IMR-90 (cell line): Measurements from ENCODE around the gene SPAG4. TPM values are rescaled to one million over a fixed set of nuclear protein-coding genes. Genes with fewer than 3 reads are reported as not detected.

ENCODE experiments used
- ATAC-seq: fragments of 200-7000 bp; cut with Tn5 transposase; 2 replicates; pipeline ENCODE4 v1.9.1; 2020; ENCODE audit warnings: low read depth, mild to moderate bottlenecking, moderate library complexity
- BruUV-seq: library from RNA; stranded (reverse); fragments of 400-500 nt; replicated peaks from 2 replicates; lab custom pipeline; 2021; lab: Mats Ljungman, UMichigan
- CTCF ChIA-PET: fragments of 300-600 bp; formaldehyde crosslinking; extraction: SDS; loops from one replicate; lab custom pipeline; 2021; ENCODE audit warnings: antibody characterized with exemption; lab: Yijun Ruan, JAX
- POLR2A ChIA-PET: fragments of 300-600 bp; sonication (Branson Sonifier 250); formaldehyde crosslinking; loops from one replicate; lab custom pipeline; 2022; ENCODE audit warnings: antibody characterized with exemption; ENCODE audit not compliant: unreplicated experiment; lab: Charles Lee
- DNase-seq: peaks from one replicate; pipeline ENCODE4 v3.0.0; 2013
- H2AFZ ChIP-seq: replicated peaks from 2 replicates; pipeline ENCODE3; 2013; ENCODE audit warnings: low read length, mild to moderate bottlenecking; ENCODE audit not compliant: poor library complexity
- H2AK5ac ChIP-seq: 2 replicates; pipeline ENCODE4 v1.6.1; 2013; ENCODE audit warnings: low read depth, low read length, inconsistent platforms
- H2AK9ac ChIP-seq: replicated peaks from 2 replicates; pipeline ENCODE3; 2013; ENCODE audit warnings: mild to moderate bottlenecking, low read depth, low read length, moderate library complexity; ENCODE audit not compliant: poor library complexity
- H2BK120ac ChIP-seq: 2 replicates; pipeline ENCODE4 v1.6.1; 2013; ENCODE audit warnings: low read depth, low read length, inconsistent platforms
- H2BK15ac ChIP-seq: 3 replicates; pipeline ENCODE4 v1.6.1; 2013; ENCODE audit warnings: low read depth, low read length, inconsistent platforms
- H2BK20ac ChIP-seq: 2 replicates; pipeline ENCODE4 v1.6.1; 2013; ENCODE audit warnings: low read depth, mild to moderate bottlenecking, inconsistent platforms, low read length, moderate library complexity
- H2BK5ac ChIP-seq: 2 replicates; pipeline ENCODE4 v1.6.1; 2013; ENCODE audit warnings: mild to moderate bottlenecking, low read depth, low read length, inconsistent platforms; ENCODE audit not compliant: poor library complexity, severe bottlenecking
- H3K14ac ChIP-seq: replicated peaks from 2 replicates; pipeline ENCODE4 v1.6.1; 2013; ENCODE audit warnings: low read depth, low read length, inconsistent platforms
- H3K18ac ChIP-seq: 2 replicates; pipeline ENCODE4 v1.6.1; 2013; ENCODE audit warnings: low read depth, low read length, control low read depth
- H3K23ac ChIP-seq: 2 replicates; pipeline ENCODE4 v1.6.1; 2013; ENCODE audit warnings: low read depth, low read length, inconsistent platforms
- H3K27ac ChIP-seq: 2 replicates; pipeline ENCODE4 v1.5.1; 2013; ENCODE audit warnings: mild to moderate bottlenecking, control low read depth, low read length; ENCODE audit not compliant: insufficient read depth
- H3K27me3 ChIP-seq: 2 replicates; pipeline ENCODE4 v1.6.1; 2013; ENCODE audit warnings: low read length; ENCODE audit not compliant: control insufficient read depth, insufficient read depth
- H3K36me3 ChIP-seq: 2 replicates; pipeline ENCODE4 v1.6.1; 2013; ENCODE audit warnings: low read length, mixed read lengths; ENCODE audit not compliant: control insufficient read depth, insufficient read depth
- H3K4ac ChIP-seq: 2 replicates; pipeline ENCODE4 v1.6.1; 2013; ENCODE audit warnings: low read depth, low read length, inconsistent platforms
- H3K4me1 ChIP-seq: 2 replicates; pipeline ENCODE4 v1.6.1; 2013; ENCODE audit warnings: low read length, mixed read lengths; ENCODE audit not compliant: control insufficient read depth, insufficient read depth
- H3K4me2 ChIP-seq: 2 replicates; pipeline ENCODE4 v1.6.1; 2013; ENCODE audit warnings: low read depth, mild to moderate bottlenecking, control low read depth, low read length, moderate library complexity
- H3K4me3 ChIP-seq: 2 replicates; pipeline ENCODE4 v1.5.1; 2013; ENCODE audit warnings: low read depth, mild to moderate bottlenecking, control low read depth, low read length, moderate library complexity; ENCODE audit not compliant: insufficient read depth
- H3K56ac ChIP-seq: 2 replicates; pipeline ENCODE4 v1.6.1; 2013; ENCODE audit warnings: low read length, inconsistent platforms; ENCODE audit not compliant: insufficient read depth; ENCODE audit errors: extremely low read depth
- H3K79me1 ChIP-seq, 2 experiments: 2 replicates each; pipeline ENCODE4 v1.6.1; 2013; ENCODE audit warnings: low read length in 2 of 2, inconsistent platforms in 1 of 2, low read depth in 1 of 2
- H3K9ac ChIP-seq: 2 replicates; pipeline ENCODE4 v1.6.1; 2013; ENCODE audit warnings: low read depth, low read length, control low read depth
- H3K9me1 ChIP-seq: 2 replicates; pipeline ENCODE4 v1.6.1; 2013; ENCODE audit warnings: low read length, inconsistent platforms; ENCODE audit not compliant: insufficient read depth
- H3K9me3 ChIP-seq: 2 replicates; pipeline ENCODE4 v1.6.1; 2013; ENCODE audit warnings: low read length; ENCODE audit not compliant: control insufficient read depth, insufficient read depth
- H4K20me1 ChIP-seq: 2 replicates; pipeline ENCODE4 v1.6.1; 2013; ENCODE audit warnings: low read length, inconsistent platforms; ENCODE audit not compliant: insufficient read depth
- H4K5ac ChIP-seq: 2 replicates; pipeline ENCODE4 v1.6.1; 2013; ENCODE audit warnings: mild to moderate bottlenecking, low read depth, low read length, control low read depth
- H4K8ac ChIP-seq, 2 experiments: 2 replicates each; pipeline ENCODE4 v1.6.1; 2013; ENCODE audit warnings: low read depth in 2 of 2, low read length in 2 of 2, control low read depth in 1 of 2, inconsistent platforms in 1 of 2
- H4K91ac ChIP-seq: 2 replicates; pipeline ENCODE4 v1.6.1; 2013; ENCODE audit warnings: low read depth, low read length, inconsistent platforms; ENCODE audit not compliant: insufficient read depth
- BHLHE40 ChIP-seq: fragments of 150-350 bp; IDR thresholded peaks from 2 replicates; pipeline ENCODE4 v1.6.1; 2016; ENCODE audit warnings: mild to moderate bottlenecking, low read depth, low read length
- CEBPB ChIP-seq: IDR thresholded peaks from 2 replicates; pipeline ENCODE4 v1.6.1; 2012; ENCODE audit warnings: low read depth, low read length, improper control_type of control experiment
- CHD1 ChIP-seq: IDR thresholded peaks from 2 replicates; pipeline ENCODE4 v1.6.1; 2012; ENCODE audit warnings: low read depth, low read length, improper control_type of control experiment
- FOS ChIP-seq: fragments of 150-350 bp; IDR thresholded peaks from 2 replicates; pipeline ENCODE4 v1.6.1; 2016; ENCODE audit warnings: low read depth, low read length
- MAFK ChIP-seq: IDR thresholded peaks from 2 replicates; pipeline ENCODE4 v1.6.1; 2012; ENCODE audit warnings: low read depth, low read length, improper control_type of control experiment
- MAZ ChIP-seq: IDR thresholded peaks from 2 replicates; pipeline ENCODE4 v1.6.1; 2012; ENCODE audit warnings: low read depth, mild to moderate bottlenecking, low read length, improper control_type of control experiment, moderate library complexity, borderline replicate concordance
- MXI1 ChIP-seq: IDR thresholded peaks from 2 replicates; pipeline ENCODE4 v1.6.1; 2012; ENCODE audit warnings: low read depth, mild to moderate bottlenecking, low read length, moderate library complexity, borderline replicate concordance
- NFE2L2 ChIP-seq: fragments of 150-350 bp; IDR thresholded peaks from 2 replicates; pipeline ENCODE4 v1.6.1; 2016; ENCODE audit warnings: low read depth, mild to moderate bottlenecking, low read length
- POLR2A ChIP-seq: IDR thresholded peaks from 2 replicates; pipeline ENCODE4 v1.6.1; 2012; ENCODE audit warnings: mild to moderate bottlenecking, low read depth, low read length
- RAD21 ChIP-seq: IDR thresholded peaks from 2 replicates; pipeline ENCODE4 v1.6.1; 2012; ENCODE audit warnings: low read length, improper control_type of control experiment
- RFX5 ChIP-seq: IDR thresholded peaks from 2 replicates; pipeline ENCODE4 v1.8.0; 2012; ENCODE audit warnings: low read depth, mild to moderate bottlenecking, low read length, moderate library complexity
- SMC3 ChIP-seq: fragments of 150-350 bp; IDR thresholded peaks from 2 replicates; pipeline ENCODE4 v1.6.1; 2016; ENCODE audit warnings: low read depth, mild to moderate bottlenecking, antibody characterized with exemption, low read length, moderate library complexity
- WGBS, 2 experiments: methylation state at CpG; one replicate each; pipeline versions ENCODE4 v1.1.5 to v1.1.7; 2013; ENCODE audit warnings: missing lambda C conversion rate in 2 of 2; ENCODE audit not compliant: insufficient read length in 1 of 2; ENCODE audit errors: extremely low coverage in 2 of 2; 5-methylcytosine and 5-hydroxymethylcytosine counted together
- dilution Hi-C: fragments of 300-500 bp; cut with HindIII; formaldehyde crosslinking; loops from one replicate; pipeline ENCODE4 v1.14.3; 2018; ENCODE audit warnings: low sequenced_read_pairs; ENCODE audit not compliant: unreplicated experiment
- in situ Hi-C: fragments of 300-500 bp; cut with MboI; formaldehyde crosslinking; loops from 3 replicates; pipeline ENCODE4 v1.14.3; 2019; ENCODE audit warnings: low sequenced_read_pairs, inconsistent platforms, mixed read lengths
- intact Hi-C: fragments of 100-400 bp; cut with micrococcal nuclease; formaldehyde crosslinking; loops from 2 replicates; pipeline ENCODE4 v1.10.0; 2022
- polyA plus RNA-seq, 3 experiments: library from polyadenylated mRNA; depleted of rRNA; stranded (reverse); fragments of >200 nt; gene quantifications; 2 replicates each; pipeline ENCODE4 v1.2.3, GENCODE V29; 2012; ENCODE audit warnings: low replicate concordance in 1 of 3
- total RNA-seq: library from RNA; depleted of rRNA; stranded (reverse); fragments of >200 nt; gene quantifications from 2 replicates; pipeline ENCODE4 v1.2.3, GENCODE V29; 2012
- TF ChIP-seq, protein P1 (sequence below): conservative IDR thresholded peaks from 2 replicates; pipeline ENCODE4 v1.5.1; 2012; ENCODE audit warnings: mild to moderate bottlenecking, low read depth, low read length, improper control_type of control experiment
- TF ChIP-seq, protein P2 (sequence below): fragments of 150-350 bp; IDR thresholded peaks from 2 replicates; pipeline ENCODE4 v1.6.1; 2016; ENCODE audit warnings: low read depth, mild to moderate bottlenecking, low read length, moderate library complexity, borderline replicate concordance
- TF ChIP-seq, protein P3 (sequence below): fragments of 150-350 bp; IDR thresholded peaks from 2 replicates; pipeline ENCODE4 v1.6.1; 2017; ENCODE audit warnings: mild to moderate bottlenecking, antibody characterized with exemption, low read length, low read depth

The SPAG4 gene
- total and polyA plus RNA-seq, 2 of the 4 experiments (the other 2 are of a cell fraction) = 1.8 to 5.5 TPM

DNA sequence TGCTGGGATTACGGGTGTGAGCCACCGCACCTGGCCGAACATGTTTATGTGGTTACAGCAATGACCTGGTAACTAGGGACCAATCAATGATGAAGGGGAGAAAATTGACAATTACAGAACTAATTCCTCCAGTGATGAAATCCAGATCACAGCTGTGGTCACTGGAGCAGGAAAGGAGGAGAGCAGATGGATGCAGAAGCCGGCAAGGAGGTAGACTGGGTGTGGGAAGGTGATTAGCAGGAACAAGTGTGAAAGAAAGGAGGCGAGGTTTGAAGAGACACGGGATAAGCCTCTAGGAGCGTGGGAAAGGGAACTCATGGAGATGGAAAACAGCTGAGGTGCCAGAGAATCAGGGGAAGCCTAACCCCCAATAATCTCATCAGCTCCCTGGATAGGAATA lies 17.2 kb upstream of the SPAG4 start:
- Histone ChIP-seq H2AK5ac (no peak overlapping the region), H4K20me1 (no peaks in the 10 kb centered on the region; the same call in 1 of the 2 replicates), H4K8ac (no peak overlapping the region), H3K27ac (no peak overlapping the region), H3K18ac (no peak overlapping the region), H2AK9ac (no peak overlapping the region), H3K4me2 (no peak overlapping the region), H4K5ac (no peak overlapping the region), H3K9ac (no peak overlapping the region), H3K9me3 (no peaks in the 10 kb centered on the region), H3K79me1 (no peaks in the 10 kb centered on the region), H2BK120ac (no peak overlapping the region), H3K36me3 (no peaks in the 10 kb centered on the region), H3K14ac (no peak overlapping the region), H3K4me3 (no peak overlapping the region), H3K9me1 (no peaks in the 10 kb centered on the region), H3K27me3 (peaks cover 55% of the 10 kb centered on the region), H2BK5ac (no peak overlapping the region), H3K56ac (no peak overlapping the region), H2AFZ (no peak overlapping the region), H4K91ac (no peak overlapping the region), H3K4ac (no peak overlapping the region), H3K4me1 (peaks cover 3% of the 10 kb centered on the region), H2BK20ac (no peak overlapping the region), H2BK15ac (no peak overlapping the region), H3K23ac (no peak overlapping the region)
- ATAC-seq (no peak), DNase-seq (no peak)
- intact Hi-C loops = no loop called here
- dilution Hi-C loops = no loop called here
- no peak for TF ChIP-seq RAD21
- no peak for TF ChIP-seq MAFK
- no peak for TF ChIP-seq NFE2L2
- no peak for TF ChIP-seq POLR2A
- TF ChIP-seq SMC3 = no peak
- no peak for TF ChIP-seq MAZ
- TF ChIP-seq, protein P1, sequence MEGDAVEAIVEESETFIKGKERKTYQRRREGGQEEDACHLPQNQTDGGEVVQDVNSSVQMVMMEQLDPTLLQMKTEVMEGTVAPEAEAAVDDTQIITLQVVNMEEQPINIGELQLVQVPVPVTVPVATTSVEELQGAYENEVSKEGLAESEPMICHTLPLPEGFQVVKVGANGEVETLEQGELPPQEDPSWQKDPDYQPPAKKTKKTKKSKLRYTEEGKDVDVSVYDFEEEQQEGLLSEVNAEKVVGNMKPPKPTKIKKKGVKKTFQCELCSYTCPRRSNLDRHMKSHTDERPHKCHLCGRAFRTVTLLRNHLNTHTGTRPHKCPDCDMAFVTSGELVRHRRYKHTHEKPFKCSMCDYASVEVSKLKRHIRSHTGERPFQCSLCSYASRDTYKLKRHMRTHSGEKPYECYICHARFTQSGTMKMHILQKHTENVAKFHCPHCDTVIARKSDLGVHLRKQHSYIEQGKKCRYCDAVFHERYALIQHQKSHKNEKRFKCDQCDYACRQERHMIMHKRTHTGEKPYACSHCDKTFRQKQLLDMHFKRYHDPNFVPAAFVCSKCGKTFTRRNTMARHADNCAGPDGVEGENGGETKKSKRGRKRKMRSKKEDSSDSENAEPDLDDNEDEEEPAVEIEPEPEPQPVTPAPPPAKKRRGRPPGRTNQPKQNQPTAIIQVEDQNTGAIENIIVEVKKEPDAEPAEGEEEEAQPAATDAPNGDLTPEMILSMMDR = no peak
- no peak for TF ChIP-seq BHLHE40
- TF ChIP-seq CHD1 = no peak
- TF ChIP-seq, protein P2, sequence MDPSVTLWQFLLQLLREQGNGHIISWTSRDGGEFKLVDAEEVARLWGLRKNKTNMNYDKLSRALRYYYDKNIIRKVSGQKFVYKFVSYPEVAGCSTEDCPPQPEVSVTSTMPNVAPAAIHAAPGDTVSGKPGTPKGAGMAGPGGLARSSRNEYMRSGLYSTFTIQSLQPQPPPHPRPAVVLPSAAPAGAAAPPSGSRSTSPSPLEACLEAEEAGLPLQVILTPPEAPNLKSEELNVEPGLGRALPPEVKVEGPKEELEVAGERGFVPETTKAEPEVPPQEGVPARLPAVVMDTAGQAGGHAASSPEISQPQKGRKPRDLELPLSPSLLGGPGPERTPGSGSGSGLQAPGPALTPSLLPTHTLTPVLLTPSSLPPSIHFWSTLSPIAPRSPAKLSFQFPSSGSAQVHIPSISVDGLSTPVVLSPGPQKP = no peak
- TF ChIP-seq RFX5 = no peak
- TF ChIP-seq CEBPB = no peak
- TF ChIP-seq FOS = no peak
- TF ChIP-seq, protein P3, sequence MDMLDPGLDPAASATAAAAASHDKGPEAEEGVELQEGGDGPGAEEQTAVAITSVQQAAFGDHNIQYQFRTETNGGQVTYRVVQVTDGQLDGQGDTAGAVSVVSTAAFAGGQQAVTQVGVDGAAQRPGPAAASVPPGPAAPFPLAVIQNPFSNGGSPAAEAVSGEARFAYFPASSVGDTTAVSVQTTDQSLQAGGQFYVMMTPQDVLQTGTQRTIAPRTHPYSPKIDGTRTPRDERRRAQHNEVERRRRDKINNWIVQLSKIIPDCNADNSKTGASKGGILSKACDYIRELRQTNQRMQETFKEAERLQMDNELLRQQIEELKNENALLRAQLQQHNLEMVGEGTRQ = no peak
- TF ChIP-seq MXI1 = no peak
- no TSS peak for BruUV-seq
- WGBS, 2 experiments = no CpG with 5 or more reads among the region's 7 CpGs
- ChIA-PET CTCF (no interaction called here), POLR2A (interaction anchor here (0.6 kb wide), 1 partner anchor 9 kb away, joined by 10 read pairs; no protein-coding TSS in a partner anchor)
- in situ Hi-C loops = no loop called here
